Measurements from ENCODE around the gene TOB1.

GRCh38 chr17:50822550-50822949 lies 43.6 kb downstream of the TOB1 start:
- TF ChIP-seq REST (IDR thresholded peaks at IDR 0.05; ENCODE audit: insufficient read depth in 1 of 2, low read depth in 2 of 2, low read length in 2 of 2), result no peak
- TF ChIP-seq POLR2AphosphoS5 (IDR thresholded peaks at IDR 0.05; ENCODE audit: low read depth, low read length), result no peak
- TF ChIP-seq SIN3A (IDR thresholded peaks at IDR 0.05; ENCODE audit: borderline replicate concordance, insufficient read depth, low read length), result no peak
- no peak for TF ChIP-seq TAF1 (IDR thresholded peaks at IDR 0.05; ENCODE audit: borderline replicate concordance, insufficient read depth, low read length)
- no peak for TF ChIP-seq FOXP2 (optimal IDR thresholded peaks at IDR 0.05; ENCODE audit: borderline replicate concordance, extremely low read depth, extremely low read length, insufficient read depth)
